Activated CD4-positive, alpha-beta T cell treated with anti-CD3 and anti-CD28 coated beads, Interleukin-2, Interleukin-4, amounts not matched to agents 100 ng/mL and 50 ng/mL, durations not matched to agents 16 hours and 8 hours (primary cell): ENCODE measurements around the gene SULT4A1.
A peak's percentile ranks its signal among the peaks of the same experiment; 100 is the strongest.
"Not testable (repeated sequence)": the region's sequence is repeated elsewhere in the genome, so short reads cannot be mapped to it uniquely, and the experiment has no call there.

Source experiments
- DNase-seq: peaks from one replicate; pipeline ENCODE4 v3.0.0-alpha.2; 2020; ENCODE audit warnings: low spot score

The SULT4A1 gene

GRCh38 chr22:43886231-43886630, 23.9 kb upstream of the SULT4A1 start:
- no peak for DNase-seq

GRCh38 chr22:43885786-43886185, 23.5 kb upstream of the SULT4A1 start:
- no peak for DNase-seq

DNA sequence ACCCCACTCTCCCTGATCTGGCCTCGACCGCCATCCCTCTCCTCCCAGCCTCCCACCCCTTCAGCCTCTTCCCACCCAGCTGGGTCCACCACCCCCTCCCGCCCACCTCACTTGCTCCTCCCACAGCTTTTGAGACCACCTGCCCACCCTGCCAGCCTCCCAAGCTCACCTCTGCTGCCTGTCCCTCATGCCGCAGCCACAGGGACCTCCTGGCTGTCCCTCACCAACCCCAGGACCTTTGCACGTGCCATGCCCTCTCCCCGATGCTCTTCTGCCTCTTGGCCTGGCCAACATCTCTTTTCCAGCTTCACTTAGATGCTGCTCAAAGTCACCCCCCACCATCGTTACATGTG, 23.0 kb upstream of the SULT4A1 start:
- no peak for DNase-seq

DNA sequence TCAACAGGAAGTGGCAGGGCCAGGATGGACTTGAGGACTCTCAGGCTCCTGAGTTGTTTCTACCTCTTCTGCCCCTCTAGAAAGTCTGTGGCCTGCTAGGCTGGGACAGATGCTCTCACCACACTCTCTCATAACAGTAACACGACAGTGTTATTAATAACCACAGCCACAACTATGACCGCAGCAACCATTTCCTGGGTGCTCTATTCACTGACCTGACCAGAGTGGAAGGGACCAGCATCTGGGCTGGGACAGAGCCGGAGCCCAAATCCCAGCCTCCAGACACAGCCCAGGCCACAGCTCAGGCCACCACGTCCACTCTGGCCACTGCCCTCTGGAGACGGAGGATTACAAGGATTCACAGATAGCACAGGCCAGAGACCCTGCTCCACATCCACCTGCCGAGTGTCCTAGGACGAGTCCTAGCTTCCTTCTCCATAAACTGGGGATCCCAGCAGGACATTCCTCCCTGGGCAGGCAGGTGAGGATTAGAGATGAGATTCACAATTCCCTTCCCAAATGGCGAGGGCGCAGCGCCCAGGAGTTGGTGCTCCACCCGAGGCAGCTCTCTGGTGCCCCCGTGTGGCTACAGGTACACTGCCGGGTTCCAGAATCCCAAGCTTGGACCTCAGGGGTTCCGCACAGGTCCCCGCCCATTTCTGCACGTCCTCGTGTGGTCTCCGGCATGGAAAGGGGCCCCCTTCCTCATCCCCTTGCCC, 22.4 kb upstream of the SULT4A1 start:
- DNase-seq, result peak; percentile 60

GRCh38 chr22:43883719-43884415, 21.6 kb upstream of the SULT4A1 start:
- no peak for DNase-seq

DNA sequence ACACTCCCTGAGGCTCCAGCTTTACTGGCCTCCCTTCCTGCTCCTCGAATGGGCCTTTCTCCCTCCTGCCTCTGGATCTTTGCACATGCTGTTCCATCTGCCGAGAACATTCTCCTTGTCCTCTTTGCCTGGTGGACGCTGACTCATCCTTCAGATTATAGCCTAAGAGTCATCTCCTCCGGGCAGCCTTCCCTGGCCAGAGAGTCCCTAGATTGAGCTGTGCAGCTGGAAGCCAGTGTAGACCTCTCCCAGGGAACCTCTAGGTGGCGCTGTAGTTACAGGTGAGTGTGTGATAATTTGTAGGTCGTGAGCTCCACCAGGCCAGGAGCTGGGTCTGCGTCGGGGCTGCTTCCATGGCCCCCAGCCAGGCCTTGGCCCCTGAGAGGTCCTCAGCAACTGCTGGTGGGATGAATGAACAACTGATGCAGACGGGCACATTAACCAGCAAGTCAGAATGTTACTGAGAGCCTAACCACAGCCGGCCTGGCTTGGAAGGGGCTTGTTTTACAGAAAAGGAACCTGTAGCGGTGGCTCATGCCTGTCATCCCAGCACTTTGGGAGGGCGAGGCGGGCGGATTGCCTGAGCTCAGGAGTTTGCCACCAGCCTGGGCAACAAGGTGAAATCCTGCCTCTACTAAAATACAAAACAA, 20.8 kb upstream of the SULT4A1 start:
- DNase-seq, result peak; percentile 66

- DNase-seq, result no peak
Observed at GRCh38 chr22:43882122-43882767, 19.9 kb upstream of the SULT4A1 start.

GRCh38 chr22:43881091-43882061, 19.1 kb upstream of the SULT4A1 start:
- no peak for DNase-seq

GRCh38 chr22:43880541-43880991, 18.3 kb upstream of the SULT4A1 start:
- no peak for DNase-seq

- no peak for DNase-seq
Observed at GRCh38 chr22:43879901-43880540, 17.7 kb upstream of the SULT4A1 start.

DNA sequence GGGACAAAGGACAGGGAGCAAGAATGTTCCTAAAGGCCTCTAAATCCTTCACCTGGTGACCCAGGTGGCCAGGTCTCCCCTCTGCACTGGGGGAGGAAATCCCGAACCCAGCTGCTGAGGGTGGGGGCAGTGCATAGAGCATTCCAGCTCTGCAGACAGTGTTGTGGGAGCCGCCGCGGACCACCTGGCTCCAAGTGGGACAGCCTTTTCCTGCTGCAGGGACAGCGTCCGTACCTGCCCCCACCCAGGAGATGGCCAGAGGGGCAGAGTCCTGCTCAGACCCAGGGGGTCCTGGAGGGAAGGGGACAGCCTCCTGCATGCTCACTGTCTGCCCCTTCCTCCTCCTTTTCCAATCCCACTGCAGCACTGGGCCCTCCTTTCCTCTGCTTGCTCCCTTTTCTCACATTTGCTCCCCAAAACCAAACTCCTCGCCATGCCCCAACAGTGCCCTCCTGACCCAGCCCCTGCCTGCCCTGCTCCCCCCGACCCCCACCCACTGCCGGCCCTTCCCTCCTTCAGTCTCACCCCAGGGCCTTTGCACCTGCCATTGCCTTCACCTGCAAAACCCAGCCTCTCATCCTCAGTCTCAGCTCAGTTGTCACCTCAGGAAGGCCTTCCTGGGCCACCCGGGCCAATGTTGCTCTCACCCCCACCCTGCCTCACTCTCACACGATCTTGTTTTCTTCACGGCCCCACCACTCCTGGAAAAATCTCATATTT, 16.7 kb upstream of the SULT4A1 start:
- no peak for DNase-seq

DNA sequence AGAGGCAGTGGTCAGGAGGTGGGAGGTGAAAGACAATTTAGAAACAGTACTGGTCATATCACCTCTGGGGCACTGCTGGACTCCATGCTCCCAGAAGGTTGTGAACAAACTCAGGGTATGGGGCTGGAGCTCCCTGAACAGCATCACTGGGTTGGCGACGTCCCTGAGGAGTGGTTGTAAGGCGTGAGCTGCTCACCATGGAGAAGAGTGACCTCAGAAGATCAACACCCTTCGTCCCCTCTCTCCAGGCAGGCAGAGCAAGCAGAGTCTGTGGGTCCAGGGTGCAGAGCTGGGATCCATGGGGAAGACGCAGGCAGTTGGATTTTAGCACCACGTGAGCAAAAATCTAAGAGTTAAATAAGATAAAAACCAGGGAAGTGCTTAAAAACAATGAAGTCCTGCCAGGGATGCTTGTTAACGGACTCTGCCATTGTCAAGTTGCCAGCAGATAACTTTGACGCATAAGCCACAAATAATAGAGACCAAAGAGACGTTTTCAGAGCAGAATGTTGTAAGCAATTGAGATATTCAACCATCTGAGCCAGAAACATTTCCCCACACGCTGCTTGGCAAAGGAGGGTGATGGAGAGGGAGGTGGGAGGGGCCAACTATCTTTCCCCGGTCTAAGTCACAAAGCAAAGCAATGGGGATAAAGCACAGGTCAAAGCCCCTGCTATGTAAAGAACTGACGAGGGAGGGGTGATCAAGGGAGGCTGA, 15.9 kb upstream of the SULT4A1 start:
- DNase-seq, result no peak

- DNase-seq, result no peak
Observed at GRCh38 chr22:43876866-43877509, 14.7 kb upstream of the SULT4A1 start.

DNA sequence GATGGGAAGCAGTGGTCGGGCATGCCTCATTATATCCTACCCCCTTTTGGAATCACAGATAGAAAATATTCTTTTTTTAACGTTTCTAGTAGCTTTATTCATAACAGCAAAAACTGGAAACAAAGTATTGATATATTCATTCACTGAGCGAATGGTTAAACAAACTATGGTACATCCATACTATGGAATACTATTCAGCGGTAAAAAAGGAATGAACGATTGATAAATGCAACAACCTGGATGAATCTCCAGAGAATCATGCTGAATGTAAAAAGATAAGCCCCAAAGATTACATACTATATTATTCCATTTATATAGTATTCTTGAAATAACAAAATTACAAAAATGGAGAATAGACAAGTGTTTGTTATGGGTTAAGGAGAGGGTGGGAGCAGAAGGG, 7.5 kb upstream of the SULT4A1 start:
- DNase-seq, result no peak

DNA sequence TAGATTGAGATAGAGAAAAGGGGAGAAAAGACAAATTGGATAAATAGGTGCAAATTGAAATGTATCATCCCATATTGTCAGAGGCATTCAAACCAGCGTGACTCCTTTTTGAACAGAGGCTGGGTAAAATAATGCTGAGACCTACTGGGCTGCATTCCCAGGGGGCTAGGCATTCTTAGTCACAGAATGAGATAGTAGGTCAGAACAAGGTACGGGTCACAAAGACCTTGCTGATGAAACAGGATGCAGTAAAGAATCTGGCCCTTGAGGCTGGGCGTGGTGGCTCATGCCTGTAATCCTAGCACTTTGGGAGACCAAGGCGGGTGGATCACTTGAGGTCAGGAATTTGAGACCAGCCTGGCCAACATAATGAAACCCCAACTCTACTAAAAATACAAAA, 6.7 kb upstream of the SULT4A1 start:
- not testable (repeated sequence) for DNase-seq

DNA sequence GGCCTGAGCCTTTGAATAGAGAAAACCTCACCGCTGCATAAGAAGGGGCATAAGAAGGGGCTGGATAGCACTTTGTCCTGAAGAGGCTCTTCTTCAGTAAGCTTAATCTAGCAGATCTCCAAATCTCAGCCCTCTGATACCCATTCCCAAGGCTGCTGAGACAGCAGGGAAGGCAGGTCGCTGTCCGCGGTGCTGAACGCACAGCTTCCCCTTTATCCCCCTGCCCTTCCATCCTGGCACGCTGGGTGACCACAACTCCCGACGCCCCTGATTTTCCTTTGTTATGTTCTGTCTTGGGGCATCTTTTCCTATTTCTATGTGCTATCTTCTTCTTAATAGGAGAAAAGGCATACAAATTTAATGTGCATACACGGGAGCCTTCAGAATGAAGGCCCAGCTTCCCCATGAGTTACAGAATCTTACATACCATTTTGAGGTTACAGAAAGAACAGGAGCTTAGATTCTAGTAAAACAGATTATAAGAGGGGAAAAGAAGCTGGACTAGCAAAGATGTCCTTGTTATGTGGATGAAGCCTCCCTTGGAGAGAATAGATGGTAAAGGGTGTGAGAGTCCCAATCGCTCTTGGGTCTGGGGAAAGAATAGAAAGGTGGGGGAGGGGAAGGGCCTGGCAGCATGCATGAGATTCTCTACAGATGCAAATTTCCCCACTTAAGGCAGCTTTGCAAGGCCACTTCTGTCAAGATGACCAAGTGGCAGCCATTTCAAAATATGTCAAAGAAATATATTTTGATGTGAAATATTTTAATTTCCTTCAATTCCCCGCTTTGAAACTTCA, 5.7 kb upstream of the SULT4A1 start:
- DNase-seq, result no peak

DNA sequence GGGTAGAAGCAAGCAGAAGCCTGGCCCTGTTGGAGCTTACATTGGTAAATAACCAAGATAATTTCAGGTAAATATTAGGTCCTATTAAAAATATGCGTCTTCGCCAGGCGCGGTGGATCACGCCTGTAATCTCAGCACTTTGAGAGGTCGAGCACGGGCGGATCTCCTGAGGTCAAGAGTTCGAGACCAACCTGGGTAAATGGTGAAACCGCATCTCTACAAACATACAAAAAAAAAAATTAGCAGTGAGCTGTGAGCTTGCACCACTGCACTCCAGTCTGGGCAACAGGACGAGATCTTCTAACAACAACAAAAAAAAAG, 529 bp upstream of the SULT4A1 start:
- no peak for DNase-seq

GRCh38 chr22:43861529-43861928, 784 bp downstream of the SULT4A1 start:
- DNase-seq, result no peak

- no peak for DNase-seq
Observed at GRCh38 chr22:43860831-43861230, 1.5 kb downstream of the SULT4A1 start.
